BLaER1 (cell line): ENCODE measurements around the gene PPP2R3B.

Source experiments
- H3K27ac ChIP-seq: shearing (Covaris generic); formaldehyde crosslinking; 2 replicates; pipeline ENCODE4 v1.8.1; 2022
- H3K27me3 ChIP-seq: shearing (Covaris generic); formaldehyde crosslinking; 2 replicates; pipeline ENCODE4 v1.8.1; 2022
- H3K36me3 ChIP-seq: shearing (Covaris generic); formaldehyde crosslinking; 2 replicates; pipeline ENCODE4 v1.8.1; 2022
- H3K4me1 ChIP-seq: shearing (Covaris generic); formaldehyde crosslinking; 2 replicates; pipeline ENCODE4 v1.8.1; 2022
- H3K4me2 ChIP-seq: shearing (Covaris generic); formaldehyde crosslinking; 2 replicates; pipeline ENCODE4 v1.8.1; 2022
- H3K4me3 ChIP-seq: shearing (Covaris generic); formaldehyde crosslinking; 2 replicates; pipeline ENCODE4 v1.8.1; 2022
- H3K9ac ChIP-seq: shearing (Covaris generic); formaldehyde crosslinking; 2 replicates; pipeline ENCODE4 v1.8.1; 2022
- H3K9me3 ChIP-seq: shearing (Covaris generic); formaldehyde crosslinking; 2 replicates; pipeline ENCODE4 v1.8.1; 2022
- H4K20me1 ChIP-seq: shearing (Covaris generic); formaldehyde crosslinking; 2 replicates; pipeline ENCODE4 v1.8.1; 2022
- Cebpa-rat ChIP-seq: shearing (Covaris generic); IDR thresholded peaks from 2 replicates; pipeline ENCODE4 v1.8.1; 2022

Gene PPP2R3B

DNA sequence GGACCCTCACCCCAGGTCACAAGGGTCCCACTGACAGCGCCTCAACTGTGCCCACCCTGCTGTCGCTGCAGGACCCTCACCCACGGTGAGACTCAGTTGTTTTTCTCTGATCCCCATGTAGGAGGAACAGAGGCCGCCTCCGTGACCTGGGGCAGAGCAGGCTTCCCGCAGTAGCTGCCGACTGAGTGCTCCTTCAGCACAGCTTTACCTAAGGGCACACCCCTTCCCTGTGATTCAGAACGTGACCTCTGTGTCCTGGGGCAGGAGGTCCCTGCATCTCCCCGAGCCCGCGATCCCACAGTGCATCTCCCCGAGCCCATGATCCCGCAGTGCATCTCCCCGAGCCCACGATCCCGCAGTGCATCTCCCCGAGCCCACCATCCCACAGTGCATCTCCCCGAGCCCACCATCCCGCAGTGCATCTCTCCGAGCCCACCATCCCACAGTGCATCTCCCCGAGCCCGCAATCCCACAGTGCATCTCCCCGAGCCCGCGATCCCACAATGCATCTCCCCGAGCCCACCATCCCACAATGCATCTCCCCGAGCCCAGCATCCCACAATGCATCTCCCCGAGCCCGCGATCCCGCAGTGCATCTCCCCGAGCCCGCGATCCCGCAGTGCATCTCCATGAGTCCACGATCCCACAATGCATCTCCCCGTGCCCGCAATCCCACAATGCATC lies 23.6 kb downstream of the PPP2R3B start:
- Histone ChIP-seq H3K4me1 (peaks cover 18% of the 10 kb centered on the region), H3K4me3 (no peak overlapping the region), H4K20me1 (peaks cover 20% of the 10 kb centered on the region; the same call in 1 of the 2 replicates), H3K27ac (no peak overlapping the region), H3K36me3 (peaks cover 58% of the 10 kb centered on the region), H3K9me3 (peaks cover 60% of the 10 kb centered on the region), H3K4me2 (no peak overlapping the region), H3K27me3 (no peaks in the 10 kb centered on the region), H3K9ac (no peak overlapping the region)
- no peak for TF ChIP-seq Cebpa-rat

- Histone ChIP-seq H3K27me3 (no peaks in the 10 kb centered on the region), H3K4me2 (no peak overlapping the region), H3K4me1 (peaks cover 18% of the 10 kb centered on the region), H3K9me3 (peaks cover 60% of the 10 kb centered on the region), H3K36me3 (peaks cover 62% of the 10 kb centered on the region), H3K27ac (no peak overlapping the region), H3K4me3 (no peak overlapping the region), H4K20me1 (peaks cover 20% of the 10 kb centered on the region; the same call in 1 of the 2 replicates), H3K9ac (no peak overlapping the region)
- TF ChIP-seq Cebpa-rat, result no peak
Measured at GRCh38 chrX:362351-362750, 24.4 kb downstream of the PPP2R3B start.

DNA sequence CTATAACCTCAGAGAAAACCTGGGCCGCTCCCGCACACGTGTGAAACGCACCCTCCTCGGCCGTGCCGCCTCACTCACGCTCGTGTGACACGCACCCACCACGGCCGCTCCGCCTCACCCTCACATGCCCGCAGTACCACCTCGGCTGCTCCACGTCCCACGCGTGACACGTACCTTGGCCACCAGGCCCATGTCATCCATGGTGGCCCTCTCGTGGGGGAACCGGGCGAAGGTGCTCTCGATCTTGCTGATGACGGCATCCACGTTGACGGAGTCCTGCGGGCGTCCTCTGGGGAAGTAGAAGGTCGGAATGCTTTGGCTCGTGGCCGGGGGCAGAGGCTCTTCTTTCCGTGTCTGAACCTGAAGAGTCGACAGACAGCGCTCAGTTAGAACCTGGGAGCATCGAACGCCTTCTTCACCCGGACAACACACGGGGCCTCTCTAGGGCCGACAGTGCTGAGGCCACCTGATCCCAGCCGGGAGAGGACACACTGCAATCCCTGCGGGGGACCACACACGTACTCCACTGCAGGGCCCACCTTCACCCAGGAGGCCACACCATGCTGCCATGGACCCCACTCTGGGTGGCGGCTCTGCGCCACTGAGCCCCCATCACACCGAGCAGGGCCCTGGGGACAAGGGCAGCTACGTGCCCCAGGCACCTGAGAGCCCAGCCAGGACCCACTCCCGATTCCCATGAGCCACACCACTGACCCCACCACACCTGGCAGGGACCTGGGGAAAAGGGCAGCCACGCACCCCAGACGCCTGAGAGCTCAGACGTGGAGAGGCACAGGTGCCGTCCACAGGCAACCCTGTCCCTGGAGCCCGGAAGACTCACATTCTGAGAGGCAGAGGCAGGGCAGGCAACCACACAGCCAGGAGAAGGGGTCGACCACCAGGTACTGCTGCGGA lies 25.2 kb downstream of the PPP2R3B start:
- TF ChIP-seq Cebpa-rat, result no peak
- Histone ChIP-seq H4K20me1 (peaks cover 27% of the 10 kb centered on the region; the same call in 1 of the 2 replicates), H3K4me3 (no peak overlapping the region), H3K4me1 (peaks cover 21% of the 10 kb centered on the region), H3K27me3 (no peaks in the 10 kb centered on the region), H3K27ac (no peak overlapping the region), H3K9ac (no peak overlapping the region), H3K4me2 (no peak overlapping the region), H3K36me3 (peaks cover 62% of the 10 kb centered on the region), H3K9me3 (peaks cover 56% of the 10 kb centered on the region)

- Histone ChIP-seq H3K27ac (no peak overlapping the region), H3K9me3 (peaks cover 56% of the 10 kb centered on the region), H3K36me3 (peaks cover 62% of the 10 kb centered on the region), H3K4me2 (no peak overlapping the region), H4K20me1 (peaks cover 35% of the 10 kb centered on the region; the same call in 1 of the 2 replicates), H3K27me3 (no peaks in the 10 kb centered on the region), H3K4me3 (0 out of 2 replicates have a peak overlapping the region, but pooled peaks have one; percentile 28), H3K4me1 (peaks cover 29% of the 10 kb centered on the region), H3K9ac (no peak overlapping the region)
- TF ChIP-seq Cebpa-rat, result no peak
Measured at GRCh38 chrX:360496-361150, 26.1 kb downstream of the PPP2R3B start.

DNA sequence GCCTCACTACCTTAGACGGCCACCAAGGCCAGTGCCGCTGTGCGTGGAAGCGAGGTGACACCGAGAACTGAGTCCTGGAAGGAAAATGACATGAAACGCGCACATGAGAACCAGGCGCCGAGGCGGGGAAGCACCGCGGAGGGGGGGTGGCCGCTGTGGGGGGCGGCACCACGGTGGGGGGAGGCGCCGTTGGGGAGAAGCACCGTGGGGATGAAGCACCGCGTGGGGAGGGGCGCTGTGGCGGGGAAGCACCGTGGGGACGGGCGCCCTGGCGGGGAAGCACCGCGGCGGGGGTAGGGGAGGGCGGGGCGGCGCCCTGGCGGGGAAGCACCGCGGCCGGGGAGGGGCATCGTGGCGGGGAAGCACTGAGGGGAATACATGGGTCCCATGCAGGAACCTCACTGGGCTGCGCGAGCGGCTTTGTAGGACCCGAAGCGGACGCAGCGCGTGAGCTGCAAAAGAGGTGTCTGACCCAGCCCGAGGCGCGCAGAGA lies 28.0 kb downstream of the PPP2R3B start:
- H3K27ac ChIP-seq, result peak overlapping the region; percentile 86; the same call in 1 of the 2 replicates
- peaks cover 48% of the 10 kb centered on the region for H3K4me1 ChIP-seq
- TF ChIP-seq Cebpa-rat, result no peak
- H3K4me2 ChIP-seq, result peak overlapping the region; percentile 79
- H3K9me3 ChIP-seq, result peaks cover 48% of the 10 kb centered on the region
- no peak overlapping the region for H3K4me3 ChIP-seq
- H3K27me3 ChIP-seq, result no peaks in the 10 kb centered on the region
- no peak overlapping the region for H3K9ac ChIP-seq
- H4K20me1 ChIP-seq, result peaks cover 54% of the 10 kb centered on the region; the same call in 1 of the 2 replicates
- H3K36me3 ChIP-seq, result peaks cover 62% of the 10 kb centered on the region

DNA sequence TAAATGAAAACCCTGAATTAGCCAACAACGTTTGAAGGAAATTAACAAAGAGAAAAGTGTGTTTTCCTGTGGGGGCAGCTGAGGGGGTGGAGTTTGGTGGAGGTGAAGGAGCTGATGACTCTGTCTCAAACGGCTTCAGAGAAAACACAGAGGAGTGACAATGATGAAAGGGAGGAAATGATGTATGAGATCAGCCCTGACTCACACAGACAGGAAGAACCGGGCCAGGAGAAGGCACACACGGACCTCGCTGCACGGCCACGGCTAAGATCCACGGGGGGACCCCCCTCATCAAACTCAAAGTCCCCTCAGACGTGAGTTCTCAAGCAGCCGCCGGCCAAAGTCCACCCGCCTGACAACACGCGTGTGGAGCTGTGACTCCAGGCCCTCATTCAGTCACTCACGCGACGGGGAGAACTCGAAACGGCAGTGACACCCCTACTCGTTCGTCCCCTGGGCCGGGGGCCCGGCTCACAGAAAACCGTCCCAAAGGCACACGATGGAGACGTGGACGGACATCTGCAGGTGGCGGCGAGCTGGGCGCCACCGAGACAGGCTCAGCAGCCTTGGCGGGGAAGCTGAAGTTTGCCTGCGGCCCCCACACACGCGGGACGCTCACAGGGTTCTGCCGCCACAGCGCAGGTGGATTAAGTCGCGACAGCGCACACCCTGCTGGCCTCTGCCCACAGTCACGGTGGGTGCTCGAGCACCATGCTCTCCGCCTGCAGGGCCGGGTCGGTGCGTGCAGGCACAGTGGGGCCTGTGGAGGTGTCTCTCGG lies 28.8 kb downstream of the PPP2R3B start:
- peak overlapping the region; percentile 61 for H3K9ac ChIP-seq
- H3K4me3 ChIP-seq, result 0 out of 2 replicates have a peak overlapping the region, but pooled peaks have one; percentile 14
- peaks cover 57% of the 10 kb centered on the region; the same call in 1 of the 2 replicates for H4K20me1 ChIP-seq
- H3K4me2 ChIP-seq, result peak overlapping the region; percentile 79
- peaks cover 63% of the 10 kb centered on the region for H3K36me3 ChIP-seq
- peaks cover 48% of the 10 kb centered on the region for H3K4me1 ChIP-seq
- peaks cover 40% of the 10 kb centered on the region for H3K9me3 ChIP-seq
- H3K27ac ChIP-seq, result peak overlapping the region; percentile 86
- no peak for TF ChIP-seq Cebpa-rat
- H3K27me3 ChIP-seq, result no peaks in the 10 kb centered on the region

DNA sequence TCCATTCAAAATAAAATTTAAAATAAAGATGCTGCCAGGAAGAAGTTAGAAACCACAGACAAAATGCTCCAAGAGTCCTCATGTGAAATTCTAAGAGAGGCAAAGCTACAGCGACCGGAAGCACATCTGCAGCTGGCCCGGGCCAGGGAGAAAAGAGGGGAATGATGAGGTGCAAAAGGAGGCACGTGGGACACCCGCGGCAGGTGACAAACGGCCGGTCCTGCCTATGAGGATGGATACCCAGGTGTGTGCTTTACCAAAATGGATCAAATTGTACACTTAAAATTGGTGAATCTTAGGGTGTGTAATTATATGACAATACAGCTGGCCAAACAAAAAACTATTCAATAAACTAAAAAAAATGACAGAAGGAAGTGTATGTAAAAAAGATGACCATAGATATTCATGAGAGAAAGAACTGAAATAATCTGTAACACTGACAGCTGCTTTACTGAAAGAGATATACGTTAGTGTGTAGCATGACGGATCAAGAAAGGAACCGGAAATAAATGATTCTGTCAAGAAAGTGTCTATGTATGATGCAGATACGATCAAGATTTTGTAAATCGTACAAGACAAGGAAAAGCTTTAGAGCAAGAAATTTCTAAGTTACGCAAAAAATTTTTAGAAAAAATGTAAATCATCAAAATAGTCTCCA lies 29.5 kb downstream of the PPP2R3B start:
- Histone ChIP-seq H3K4me3 (no peak overlapping the region), H3K36me3 (peaks cover 63% of the 10 kb centered on the region), H3K9me3 (peaks cover 33% of the 10 kb centered on the region), H3K27ac (peak overlapping the region; percentile 86), H3K4me1 (peaks cover 48% of the 10 kb centered on the region), H3K4me2 (peak overlapping the region; percentile 79), H4K20me1 (peaks cover 57% of the 10 kb centered on the region; the same call in 1 of the 2 replicates), H3K9ac (peak overlapping the region; percentile 61), H3K27me3 (no peaks in the 10 kb centered on the region)
- no peak for TF ChIP-seq Cebpa-rat

GRCh38 chrX:356385-357034 lies 30.2 kb downstream of the PPP2R3B start:
- Histone ChIP-seq H3K4me1 (peaks cover 48% of the 10 kb centered on the region), H3K4me3 (no peak overlapping the region), H3K9ac (no peak overlapping the region), H3K4me2 (peak overlapping the region; percentile 81), H4K20me1 (peaks cover 57% of the 10 kb centered on the region; the same call in 1 of the 2 replicates), H3K36me3 (peaks cover 63% of the 10 kb centered on the region), H3K9me3 (peaks cover 27% of the 10 kb centered on the region), H3K27me3 (no peaks in the 10 kb centered on the region), H3K27ac (peak overlapping the region; percentile 86)
- TF ChIP-seq Cebpa-rat, result no peak
